ENCODE results near the gene ESYT2.
"Not testable (repeated sequence)": the region's sequence is repeated elsewhere in the genome, so short reads cannot be mapped to it uniquely, and the experiment has no call there.

The ESYT2 gene, protein sequence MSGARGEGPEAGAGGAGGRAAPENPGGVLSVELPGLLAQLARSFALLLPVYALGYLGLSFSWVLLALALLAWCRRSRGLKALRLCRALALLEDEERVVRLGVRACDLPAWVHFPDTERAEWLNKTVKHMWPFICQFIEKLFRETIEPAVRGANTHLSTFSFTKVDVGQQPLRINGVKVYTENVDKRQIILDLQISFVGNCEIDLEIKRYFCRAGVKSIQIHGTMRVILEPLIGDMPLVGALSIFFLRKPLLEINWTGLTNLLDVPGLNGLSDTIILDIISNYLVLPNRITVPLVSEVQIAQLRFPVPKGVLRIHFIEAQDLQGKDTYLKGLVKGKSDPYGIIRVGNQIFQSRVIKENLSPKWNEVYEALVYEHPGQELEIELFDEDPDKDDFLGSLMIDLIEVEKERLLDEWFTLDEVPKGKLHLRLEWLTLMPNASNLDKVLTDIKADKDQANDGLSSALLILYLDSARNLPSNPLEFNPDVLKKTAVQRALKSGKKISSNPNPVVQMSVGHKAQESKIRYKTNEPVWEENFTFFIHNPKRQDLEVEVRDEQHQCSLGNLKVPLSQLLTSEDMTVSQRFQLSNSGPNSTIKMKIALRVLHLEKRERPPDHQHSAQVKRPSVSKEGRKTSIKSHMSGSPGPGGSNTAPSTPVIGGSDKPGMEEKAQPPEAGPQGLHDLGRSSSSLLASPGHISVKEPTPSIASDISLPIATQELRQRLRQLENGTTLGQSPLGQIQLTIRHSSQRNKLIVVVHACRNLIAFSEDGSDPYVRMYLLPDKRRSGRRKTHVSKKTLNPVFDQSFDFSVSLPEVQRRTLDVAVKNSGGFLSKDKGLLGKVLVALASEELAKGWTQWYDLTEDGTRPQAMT

GRCh38 chr7:158829342-158830210 is at the start of gene ESYT2:
TSS of gene ESYT2 (minus strand) at chr7:158829509. CDS start at chr7:158829418, 91 bp downstream.
- peak; percentile 98 to 99 for DNase-seq

GRCh38 chr7:158878151-158879079 is 49.1 kb upstream of the ESYT2 start:
- DNase-seq: not testable (repeated sequence)

DNA sequence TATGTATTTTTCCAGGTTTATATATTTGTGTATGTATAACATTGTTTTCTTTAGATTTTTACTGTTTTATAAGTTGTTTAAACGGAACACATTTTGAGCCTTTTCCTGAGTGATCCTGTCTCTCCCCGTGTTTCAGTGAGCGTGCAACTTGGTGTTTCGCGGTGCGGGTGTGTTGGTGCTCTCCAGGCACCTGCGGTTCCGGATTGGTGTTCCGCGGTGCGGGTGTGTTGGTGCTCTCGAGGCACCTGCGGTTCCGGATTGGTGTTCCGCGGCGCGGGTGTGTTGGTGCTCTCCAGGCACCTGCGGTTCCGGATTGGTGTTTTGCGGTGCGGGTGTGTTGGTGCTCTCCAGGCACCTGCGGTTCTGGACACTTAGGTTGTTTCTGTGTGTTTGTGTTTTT is 47.7 kb upstream of the ESYT2 start:
- DNase-seq: no peak

- DNase-seq: no peak
These were observed 40.6 kb upstream of the ESYT2 start for GRCh38 chr7:158869876-158870275.

DNA sequence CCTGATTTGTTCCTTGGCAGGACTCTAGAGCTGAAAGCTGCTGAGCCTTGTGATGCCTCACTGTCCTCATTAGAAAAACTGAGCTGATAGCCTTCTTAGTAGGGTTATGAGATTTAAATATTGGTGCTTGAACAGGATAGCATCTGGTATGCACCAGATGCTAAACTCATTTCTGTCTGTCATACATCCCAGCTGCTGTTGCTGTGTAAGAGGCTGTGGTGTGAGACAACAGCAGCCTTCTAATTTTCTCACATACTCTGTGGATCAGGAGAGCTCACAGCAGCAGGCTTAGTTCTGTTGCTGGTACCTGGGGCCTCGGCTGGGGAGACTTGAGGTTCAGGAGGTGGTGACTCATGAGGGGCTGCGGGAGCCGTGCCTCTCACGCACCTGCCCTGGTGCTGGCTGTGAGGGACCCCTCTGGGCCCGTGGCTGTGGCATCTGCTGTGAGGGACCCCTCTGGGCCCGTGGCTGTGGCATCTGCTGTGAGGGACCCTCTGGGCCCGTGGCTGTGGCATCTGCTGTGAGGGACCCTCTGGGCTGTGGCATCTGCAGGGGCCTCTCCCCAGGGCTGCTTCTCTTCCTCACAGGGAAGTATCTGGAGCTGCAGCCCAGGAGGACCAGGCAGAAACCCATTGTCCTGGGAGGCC is 39.6 kb upstream of the ESYT2 start:
- no peak for DNase-seq

DNA sequence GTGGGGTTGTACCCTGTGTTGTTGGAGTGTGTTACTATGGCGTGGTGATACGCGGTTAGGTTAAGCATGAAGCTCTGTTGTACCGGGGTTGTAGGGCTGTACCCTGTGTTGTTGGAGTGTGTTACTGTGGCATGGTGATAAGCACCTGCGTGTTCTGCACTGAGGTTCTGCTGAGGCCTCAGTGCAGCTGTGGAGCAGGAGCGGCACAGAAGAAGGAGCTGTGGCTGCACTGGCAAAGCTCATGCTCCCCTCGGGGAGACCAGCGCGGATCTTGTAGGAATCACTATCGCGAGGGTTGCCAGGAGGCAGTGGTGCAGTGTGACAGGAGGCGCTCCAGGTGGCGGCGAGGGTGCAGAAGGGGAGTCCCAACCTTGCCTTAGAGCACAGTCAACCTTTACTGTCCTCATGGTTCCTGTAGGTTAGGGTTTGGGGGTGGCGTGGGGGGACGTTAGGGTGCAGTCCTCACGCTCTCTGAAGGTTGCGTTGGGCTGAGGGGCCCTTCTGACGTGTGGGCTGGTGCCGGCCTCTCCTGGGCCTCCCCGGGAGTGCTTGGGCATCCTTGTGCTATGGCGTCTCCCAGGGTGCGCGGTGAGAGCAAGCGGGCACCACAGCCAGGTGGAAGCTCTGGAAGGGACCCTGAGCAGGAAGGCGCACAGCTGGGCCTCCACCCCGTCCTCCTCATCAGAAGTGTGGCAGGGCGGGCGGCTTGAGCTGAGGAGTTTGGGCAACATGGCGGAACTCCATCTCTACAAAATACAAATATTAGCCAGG is 38.1 kb upstream of the ESYT2 start:
- no peak for DNase-seq

DNA sequence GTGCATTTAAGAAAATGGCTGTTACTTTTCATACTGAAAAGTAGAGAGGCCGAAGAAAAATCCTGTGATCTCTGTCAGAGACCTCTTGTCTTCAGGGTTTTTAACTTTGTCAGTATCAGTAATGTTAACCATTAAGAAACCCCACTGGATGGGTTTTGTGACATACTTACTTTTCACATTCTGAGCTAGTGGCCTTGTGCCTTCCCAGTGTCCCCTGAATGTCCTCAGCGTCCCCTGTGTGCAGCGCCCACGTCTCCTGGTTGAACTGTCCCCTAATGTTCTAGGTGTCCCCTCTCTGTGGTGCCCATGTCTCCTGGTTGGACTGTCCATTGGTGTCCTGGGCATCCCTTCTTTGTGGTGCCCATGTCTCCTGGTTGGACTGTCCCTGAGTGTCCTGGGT is 36.7 kb upstream of the ESYT2 start:
- no peak for DNase-seq

- no peak for DNase-seq
These were observed 36.2 kb upstream of the ESYT2 start for GRCh38 chr7:158865462-158865922.

- DNase-seq: no peak
These were observed 35.5 kb upstream of the ESYT2 start for GRCh38 chr7:158864833-158865232.

DNA sequence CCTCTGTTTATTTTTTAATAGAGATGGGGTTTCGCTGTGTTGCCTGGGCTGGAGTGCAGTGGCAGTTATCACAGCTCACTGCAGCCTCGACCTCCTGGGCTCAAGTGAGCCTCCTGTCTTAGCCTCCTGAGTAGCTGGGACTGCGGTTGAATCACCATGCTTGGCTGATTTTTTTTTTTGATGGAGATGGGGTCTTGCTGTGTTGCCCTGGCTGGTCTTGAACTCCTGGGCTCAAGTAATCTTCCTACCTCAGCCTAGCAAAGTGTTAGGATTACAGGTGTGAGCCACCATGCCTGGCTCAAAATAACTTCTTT is 35.2 kb upstream of the ESYT2 start:
- DNase-seq: no peak

DNA sequence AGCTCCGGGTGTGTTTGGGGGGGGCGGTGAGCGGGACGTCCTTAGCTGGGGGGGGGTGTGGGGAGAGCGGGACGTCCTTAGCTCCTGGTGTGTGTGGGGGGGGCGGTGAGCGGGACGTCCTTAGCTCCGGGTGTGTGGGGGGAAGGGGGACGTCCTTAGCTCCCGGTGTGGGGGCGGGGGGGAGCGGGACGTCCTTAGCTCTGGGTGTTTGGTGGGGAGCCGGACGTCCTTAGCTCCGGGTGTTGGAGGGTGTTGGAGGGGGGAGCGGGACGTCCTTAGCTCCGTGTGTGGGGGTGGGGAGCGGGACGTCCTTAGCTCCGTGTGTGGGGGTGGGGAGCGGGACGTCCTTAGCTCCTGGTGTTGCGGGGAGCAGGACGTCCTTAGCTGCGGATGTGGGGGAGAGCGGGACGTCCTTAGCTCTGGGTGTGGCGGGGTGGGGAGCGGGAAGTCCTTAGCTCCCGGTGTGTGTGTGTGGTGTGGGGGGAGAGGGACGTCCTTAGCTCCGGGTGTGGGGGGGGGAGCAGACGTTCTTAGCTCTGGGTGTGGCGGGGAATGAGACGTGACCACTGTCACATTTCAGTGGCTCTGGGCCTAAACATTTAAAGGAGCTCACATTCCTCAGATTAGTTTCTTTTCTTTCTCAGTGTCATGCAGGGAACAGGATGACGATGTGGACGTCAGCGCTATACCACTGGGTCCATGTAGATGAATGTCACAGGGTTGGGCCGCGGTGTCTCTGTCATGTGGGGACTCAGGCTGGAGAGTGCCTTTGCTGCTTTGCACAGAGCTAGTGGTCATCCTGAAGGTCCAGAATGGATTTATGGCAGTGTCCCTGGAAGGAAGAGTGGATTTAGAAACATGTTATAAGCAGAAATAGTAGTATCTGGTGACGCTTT is 34.5 kb upstream of the ESYT2 start:
- peak; percentile 21 to 25 for DNase-seq

- DNase-seq: peak; percentile 21 to 30
These were observed 33.8 kb upstream of the ESYT2 start for GRCh38 chr7:158862985-158863610.

GRCh38 chr7:158861936-158862704 is 32.8 kb upstream of the ESYT2 start:
- no peak for DNase-seq

- DNase-seq: no peak
These were observed 31.9 kb upstream of the ESYT2 start for GRCh38 chr7:158861004-158861787.

DNA sequence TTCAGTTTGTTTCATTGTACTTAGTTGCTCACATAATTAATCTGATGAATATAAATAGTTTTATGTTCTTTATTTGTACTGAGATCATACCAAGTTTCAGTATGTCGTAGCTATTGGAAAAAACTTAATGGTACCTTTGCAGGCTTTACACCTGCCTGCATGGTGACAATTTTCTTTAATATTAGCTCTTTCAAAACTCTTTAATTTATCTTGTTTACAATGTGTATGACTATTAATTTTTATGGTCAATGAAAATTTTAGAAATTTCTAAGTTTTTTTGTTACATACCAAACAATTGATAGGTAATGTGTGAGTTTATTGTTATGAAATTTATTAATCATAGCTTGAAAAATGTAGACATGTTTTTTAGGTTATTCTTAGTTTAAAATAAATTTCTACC is 31.1 kb upstream of the ESYT2 start:
- DNase-seq: no peak

- DNase-seq: no peak
These were observed 29.5 kb upstream of the ESYT2 start for GRCh38 chr7:158858592-158859503.
